Activated naive CD8-positive, alpha-beta T cell treated with anti-CD3 and anti-CD28 coated beads, Interleukin-2, amount 50 U/mL, for 16 hours (primary cell): ENCODE measurements around the gene VILL.
"Not testable (repeated sequence)": the region's sequence is repeated elsewhere in the genome, so short reads cannot be mapped to it uniquely, and the experiment has no call there.

Source experiments
- DNase-seq: peaks from one replicate; pipeline ENCODE4 v3.0.0-alpha.2; 2020; ENCODE audit warnings: low read depth, low spot score

VILL gene

DNA sequence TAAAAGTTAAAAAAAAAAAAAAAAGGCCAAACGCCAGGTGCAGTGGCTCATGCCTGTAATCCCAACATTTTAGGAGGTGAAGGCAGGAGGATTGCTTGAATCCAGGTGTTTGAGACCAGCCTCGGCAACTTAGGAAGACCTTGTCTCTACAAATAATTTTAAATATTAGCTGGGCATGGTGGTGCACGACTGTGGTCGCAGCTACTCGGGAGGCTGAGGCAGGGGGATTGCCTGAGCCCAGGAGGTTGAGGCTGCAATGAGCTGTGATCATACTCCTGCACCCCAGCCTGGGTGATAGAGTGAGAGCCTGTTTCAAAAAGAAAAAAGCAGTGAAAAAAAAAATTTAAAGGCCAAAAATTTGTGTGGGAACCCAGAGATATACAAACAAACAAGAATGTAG, 45.7 kb downstream of the VILL start:
- DNase-seq: no peak

DNA sequence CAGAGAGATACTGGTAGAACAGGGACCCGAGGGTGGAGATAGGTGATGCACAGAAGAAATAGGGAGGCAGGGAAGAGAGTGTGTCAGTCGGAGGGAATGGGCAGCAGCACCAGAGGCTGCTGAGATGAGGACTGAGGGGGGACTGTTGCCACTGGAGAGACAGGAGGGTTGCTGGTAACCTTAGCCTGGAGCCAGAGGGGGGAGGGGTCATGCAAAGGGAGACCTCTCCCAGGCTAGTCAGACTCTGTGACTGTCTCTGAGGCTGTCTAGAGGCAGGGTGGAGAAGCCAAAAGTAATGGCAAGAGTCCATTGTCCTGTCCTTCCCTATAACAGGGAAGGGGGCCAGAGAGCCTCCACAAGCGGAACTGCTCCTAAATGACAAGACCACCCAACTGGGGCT, 46.3 kb downstream of the VILL start:
- no peak for DNase-seq

DNA sequence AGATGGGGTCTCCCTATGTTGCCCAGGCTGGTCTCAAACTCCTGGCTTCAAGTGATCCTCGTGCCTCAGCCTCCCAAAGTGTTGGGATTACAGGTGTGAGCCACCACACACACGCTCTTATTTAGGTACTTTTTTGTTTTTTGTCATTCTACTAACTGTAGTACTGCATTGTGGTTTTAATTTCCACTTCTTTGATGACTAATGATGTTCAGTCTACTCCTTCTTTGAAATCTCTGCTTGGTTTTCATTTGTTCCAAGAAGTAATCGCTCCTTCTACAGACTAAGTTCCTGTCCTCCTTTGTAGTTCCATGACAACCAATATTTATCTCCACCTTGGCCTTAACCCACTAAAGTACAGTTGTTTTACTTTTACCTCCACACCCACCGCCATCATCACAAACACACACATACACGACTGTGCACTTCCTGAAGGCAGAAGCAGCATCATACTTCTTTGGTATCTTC, 47.9 kb downstream of the VILL start:
- no peak for DNase-seq

DNA sequence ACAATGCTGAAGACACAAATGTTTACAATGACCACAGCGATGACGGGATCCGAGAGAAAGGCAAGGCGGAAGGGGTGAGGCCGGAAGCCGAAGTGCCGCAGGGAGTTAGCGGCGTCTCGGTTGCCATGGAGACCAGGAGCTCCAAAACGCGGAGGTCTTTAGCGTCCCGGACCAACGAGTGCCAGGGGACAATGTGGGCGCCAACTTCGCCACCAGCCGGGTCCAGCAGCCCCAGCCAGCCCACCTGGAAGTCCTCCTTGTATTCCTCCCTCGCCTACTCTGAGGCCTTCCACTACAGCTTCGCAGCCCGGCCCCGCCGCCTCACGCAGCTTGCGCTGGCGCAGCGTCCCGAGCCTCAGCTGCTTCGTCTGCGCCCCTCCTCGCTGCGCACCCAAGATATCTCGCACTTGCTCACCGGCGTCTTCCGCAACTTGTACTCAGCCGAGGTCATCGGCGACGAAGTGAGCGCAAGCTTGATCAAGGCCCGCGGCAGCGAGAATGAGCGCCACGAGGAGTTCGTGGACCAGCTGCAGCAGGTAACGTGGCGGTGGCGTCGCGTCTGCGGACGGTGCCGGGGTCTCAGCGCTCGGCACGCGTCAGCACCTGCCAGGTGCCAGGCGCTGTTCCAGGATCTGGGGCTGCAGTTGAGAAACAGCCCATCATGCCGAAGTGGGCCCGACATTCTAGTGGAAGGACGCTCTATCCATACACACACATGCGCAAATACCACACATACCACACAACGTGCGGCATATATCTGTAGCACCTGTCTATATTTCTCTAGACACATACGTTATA, 48.7 kb downstream of the VILL start, which contains the start of gene DLEC1:
Gene DLEC1, plus strand, starts transcription at position 108 of the 798 bp plus-strand sequence. Its CDS starts 18 bp downstream, at position 126.
- peak; percentile 41 for DNase-seq

DNA sequence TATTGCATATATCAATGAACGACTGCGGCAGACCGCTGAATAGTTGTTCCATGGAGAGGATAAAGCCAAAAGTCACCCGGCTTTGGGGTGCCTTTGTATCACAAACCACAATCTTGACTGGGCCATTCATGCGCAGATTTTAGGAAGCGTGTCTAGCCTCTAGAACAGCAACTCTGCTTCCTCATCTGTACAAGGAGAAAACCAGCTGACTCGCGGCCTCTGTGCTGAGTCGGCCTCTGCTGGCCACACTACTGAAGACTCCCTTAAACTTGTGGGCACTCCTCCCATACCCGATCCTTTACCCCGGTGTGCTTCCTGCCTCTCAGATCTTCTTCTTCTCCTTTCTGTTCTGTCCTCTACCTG, 49.3 kb downstream of the VILL start:
- no peak for DNase-seq

DNA sequence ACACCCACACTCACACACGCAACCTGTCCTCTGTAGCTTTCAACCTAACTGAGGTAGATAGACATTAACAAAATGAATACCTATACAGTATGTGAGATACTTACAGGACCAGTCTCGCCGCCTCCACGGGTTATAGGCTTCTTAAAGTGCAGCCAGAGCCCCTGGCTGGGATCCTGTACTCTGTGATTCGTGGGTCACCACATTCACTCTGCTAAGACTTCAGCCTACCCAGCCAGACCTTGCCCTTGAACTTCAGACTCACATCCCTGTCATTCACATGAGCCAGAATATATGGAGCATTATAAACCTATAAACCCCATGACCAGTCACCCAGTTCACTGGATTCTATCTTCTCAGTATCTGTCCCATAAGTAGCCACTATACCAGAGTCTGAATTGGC, 49.8 kb downstream of the VILL start:
- DNase-seq: no peak

DNA sequence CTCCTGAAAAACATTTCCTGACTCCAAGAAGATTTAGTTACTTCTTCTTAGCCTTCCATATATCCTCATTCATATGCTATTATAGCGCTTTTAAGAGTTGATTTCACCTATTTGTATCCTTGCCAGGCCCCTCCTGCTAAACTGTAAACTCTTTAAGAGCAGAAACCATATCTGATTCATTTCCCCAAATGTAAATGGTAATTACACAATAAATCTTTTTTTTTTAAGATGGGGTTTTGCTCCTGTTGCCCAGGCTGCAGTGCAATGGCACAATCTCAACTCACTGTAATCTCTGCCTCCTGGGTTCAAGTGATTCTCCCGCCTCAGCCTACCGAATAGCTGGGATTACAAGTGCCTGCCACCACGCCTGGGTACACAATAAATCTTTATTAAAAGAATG, 52.9 kb downstream of the VILL start:
- no peak for DNase-seq

DNA sequence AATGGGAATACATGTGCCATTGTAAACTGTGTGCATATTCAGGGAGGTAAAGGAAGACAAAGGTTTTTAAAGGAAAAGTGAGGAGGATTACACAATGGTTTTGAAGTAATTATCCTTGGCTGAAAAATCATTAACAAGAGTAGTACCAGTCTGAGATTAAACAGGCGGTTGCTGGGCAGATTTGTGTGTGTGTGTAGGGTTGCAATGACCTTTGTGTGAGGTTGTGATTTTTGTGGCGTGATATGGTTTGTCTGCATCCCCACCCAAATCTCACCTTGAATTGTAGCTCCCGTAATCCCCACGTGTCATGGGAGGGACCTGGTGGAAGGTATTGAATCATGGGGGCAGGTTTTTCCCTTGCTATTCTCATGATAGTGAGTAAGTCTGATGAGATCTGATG, 55.4 kb downstream of the VILL start:
- DNase-seq: no peak

DNA sequence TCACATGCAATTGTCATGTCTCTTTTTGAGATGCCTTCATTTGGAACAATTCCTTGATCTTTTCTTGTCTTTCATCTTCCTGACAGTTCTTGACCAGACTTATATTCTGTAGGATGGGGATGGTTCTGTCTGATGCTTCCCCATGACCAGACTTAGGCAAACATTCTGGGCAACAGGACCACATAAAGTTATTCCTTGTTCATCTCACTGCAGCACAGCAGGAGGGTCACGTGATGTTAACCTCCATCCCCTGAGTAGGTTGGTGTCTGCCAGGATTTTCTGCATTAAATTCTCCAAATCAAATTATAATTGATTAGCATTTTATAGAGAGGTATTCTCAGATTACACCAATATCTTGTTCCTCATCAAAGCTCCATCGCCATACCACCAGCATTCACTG, 56.2 kb downstream of the VILL start:
- DNase-seq: no peak

DNA sequence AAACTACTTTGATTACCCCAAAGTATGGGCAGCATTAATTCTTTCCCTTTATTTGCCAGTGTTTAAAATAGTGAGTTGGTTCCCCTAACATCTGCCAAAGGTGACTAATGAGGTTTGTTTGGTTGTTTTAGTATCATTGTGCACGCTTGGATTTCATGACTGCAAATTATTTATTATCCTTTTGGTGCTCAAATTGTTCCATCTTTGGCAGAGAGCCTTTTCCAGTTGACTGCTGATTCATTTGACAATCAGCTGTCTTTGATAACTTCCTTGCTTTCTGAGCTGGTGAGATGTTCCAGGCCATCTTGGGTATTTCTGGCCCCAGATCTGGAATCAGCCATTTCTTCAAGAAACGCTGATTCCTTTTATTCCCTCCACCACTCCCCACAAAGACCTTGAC, 57.3 kb downstream of the VILL start:
- DNase-seq: no peak

DNA sequence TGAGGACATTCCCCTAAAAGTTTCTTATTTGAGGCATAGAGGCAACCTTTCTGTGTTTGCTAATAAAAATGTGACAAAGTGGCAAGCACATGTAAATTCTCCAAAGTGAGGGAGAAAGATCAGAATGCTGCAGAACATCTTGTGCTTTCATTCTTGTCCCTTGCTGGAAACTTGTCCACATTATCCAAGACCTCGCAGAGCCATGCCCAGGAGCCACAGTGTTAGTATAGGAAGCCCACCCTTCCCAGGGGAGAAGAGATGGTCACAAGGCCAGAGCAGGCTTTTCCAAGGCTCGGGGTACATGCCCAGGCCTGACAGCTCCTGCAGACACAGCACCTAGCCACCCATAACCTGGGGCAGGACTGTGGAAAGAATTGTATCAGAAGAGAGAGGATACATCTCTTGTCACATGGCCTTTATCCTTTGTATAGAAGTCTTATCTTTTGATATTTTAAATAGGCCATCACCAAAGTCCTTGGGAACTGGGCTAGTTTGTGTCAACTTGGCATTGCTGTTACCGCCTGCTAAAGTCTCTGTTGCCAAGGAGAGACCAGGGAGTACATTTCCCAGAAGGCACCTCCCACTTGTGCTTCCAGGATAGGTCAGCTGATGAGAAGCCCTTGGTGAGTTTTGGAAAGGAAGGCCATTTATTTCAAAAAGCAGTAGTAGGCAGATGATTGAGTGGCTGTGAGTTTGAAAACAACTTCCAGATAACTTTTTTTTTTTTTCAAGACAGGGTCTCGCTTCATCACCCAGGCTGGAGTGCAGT, 59.0 kb downstream of the VILL start:
- no peak for DNase-seq

DNA sequence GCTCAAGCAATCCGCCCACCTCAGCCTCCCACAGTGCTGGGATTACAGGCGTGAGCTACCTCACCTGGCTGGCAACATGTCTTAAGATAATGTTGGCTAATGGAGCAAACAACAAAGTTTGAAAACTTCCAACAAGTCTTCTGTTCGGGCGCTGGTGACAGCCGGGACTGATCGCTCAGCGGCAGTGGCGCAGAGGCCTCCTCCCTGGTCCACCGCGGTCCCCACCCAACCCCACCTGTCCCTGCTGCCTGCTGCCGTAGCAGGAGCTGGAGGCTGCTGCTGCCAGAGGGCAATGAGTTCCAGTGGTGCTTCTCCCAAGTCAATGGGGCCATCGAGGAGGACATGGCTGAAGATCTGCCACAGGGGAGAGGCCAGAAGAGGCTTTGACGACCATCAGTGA, 60.5 kb downstream of the VILL start:
- DNase-seq: no peak

DNA sequence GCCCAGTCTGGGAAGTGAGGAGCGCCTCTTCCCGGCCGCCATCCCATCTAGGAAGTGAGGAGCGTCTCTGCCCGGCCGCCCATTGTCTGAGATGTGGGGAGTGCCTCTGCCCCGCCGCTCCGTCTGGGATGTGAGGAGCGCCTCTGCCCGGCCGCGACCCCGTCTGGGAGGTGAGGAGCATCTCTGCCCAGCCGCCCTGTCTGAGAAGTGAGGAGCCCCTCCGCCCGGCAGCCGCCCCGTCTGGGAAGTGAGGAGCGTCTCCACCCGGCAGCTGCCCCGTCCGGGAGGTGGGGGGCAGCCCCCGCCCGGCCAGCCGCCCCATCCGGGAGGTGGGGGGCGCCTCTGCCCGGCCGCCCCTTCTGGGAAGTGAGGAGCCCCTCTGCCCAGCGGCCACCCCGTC, 62.7 kb downstream of the VILL start:
- not testable (repeated sequence) for DNase-seq

DNA sequence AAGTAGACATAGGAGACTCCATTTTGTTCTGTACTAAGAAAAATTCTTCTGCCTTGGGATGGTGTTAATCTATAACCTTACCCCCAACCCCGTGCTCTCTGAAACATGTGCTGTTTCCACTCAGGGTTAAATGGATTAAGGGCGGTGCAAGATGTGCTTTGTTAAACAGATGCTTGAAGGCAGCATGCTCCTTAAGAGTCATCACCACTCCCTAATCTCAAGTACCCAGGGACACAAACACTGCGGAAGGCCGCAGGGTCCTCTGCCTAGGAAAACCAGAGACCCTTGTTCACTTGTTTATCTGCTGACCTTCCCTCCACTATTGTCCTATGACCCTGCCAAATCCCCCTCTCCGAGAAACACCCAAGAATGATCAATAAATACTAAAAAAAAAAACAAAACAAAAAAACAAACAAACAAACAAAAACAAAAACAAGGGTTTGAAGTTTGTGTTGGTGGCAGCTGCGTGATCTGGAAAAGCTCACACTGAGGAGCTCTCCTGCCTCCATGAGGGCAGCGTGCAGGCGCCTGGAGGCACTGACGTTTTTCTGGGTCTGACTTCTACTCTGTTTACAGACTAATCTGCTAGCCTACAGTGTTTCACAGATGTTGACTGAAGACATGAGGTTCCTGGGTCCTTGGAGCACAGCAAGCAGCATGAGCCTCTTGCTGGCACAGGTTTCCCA, 63.4 kb downstream of the VILL start:
- DNase-seq: not testable (repeated sequence)

DNA sequence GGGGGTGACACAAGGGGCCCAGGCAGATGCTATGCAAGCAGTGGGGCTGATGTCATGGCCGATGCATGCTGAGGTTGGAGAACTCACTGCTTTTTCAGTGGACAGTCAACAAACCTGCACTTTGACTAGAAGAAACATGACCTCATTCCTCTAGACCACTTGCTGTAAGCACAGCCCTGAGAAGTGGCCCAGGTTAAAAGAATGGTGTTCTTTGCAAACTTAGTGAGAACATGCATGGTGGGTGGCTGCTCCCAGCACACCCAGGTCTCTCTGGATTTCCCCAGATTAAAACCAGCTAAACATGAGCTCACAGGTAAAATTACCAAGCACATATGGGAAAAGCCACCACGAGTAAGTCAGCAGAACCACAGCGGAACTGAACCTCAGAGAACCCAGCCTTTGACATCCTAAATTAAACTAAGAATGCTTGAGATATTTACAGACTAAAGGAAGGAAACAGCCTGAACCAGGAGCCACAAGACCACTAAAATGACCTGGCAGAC, 64.0 kb downstream of the VILL start:
- no peak for DNase-seq
